Germinal center (tissue), 1 donor: ENCODE data around the gene XAGE5.
"Not testable (repeated sequence)": the region's sequence is repeated elsewhere in the genome, so short reads cannot be mapped to it uniquely, and the experiment has no call there.

Experiments
- DNase-seq: peaks from one replicate; pipeline ENCODE4 v3.0.0; 2012; ENCODE audit warnings: mixed read lengths, low spot score

Gene XAGE5

GRCh38 chrX:52811065-52811625 lies at the start of gene XAGE5:
Gene XAGE5, plus strand, starts transcription at chrX:52811287. Its CDS starts 1,280 bp downstream, at chrX:52812567.
- no peak for DNase-seq

- not testable (repeated sequence) for DNase-seq
These were observed 45.1 kb upstream of the XAGE5 start for GRCh38 chrX:52765983-52766382.

GRCh38 chrX:52773504-52773903 lies 37.6 kb upstream of the XAGE5 start:
- DNase-seq: not testable (repeated sequence)

GRCh38 chrX:52797327-52797726 lies 13.8 kb upstream of the XAGE5 start, which contains the start of gene SPANXN5:
Gene SPANXN5, minus strand, starts transcription at chrX:52797427. Its CDS starts 79 bp downstream, at chrX:52797348.
- DNase-seq: not testable (repeated sequence)

- DNase-seq: not testable (repeated sequence)
These were observed 6.2 kb upstream of the XAGE5 start for GRCh38 chrX:52804876-52805275.

- DNase-seq: no peak
These were observed 8.7 kb downstream of the XAGE5 start for GRCh38 chrX:52819788-52820187.

GRCh38 chrX:52821079-52821760 lies 10.1 kb downstream of the XAGE5 start:
- DNase-seq: no peak

- no peak for DNase-seq
These were observed 13.5 kb downstream of the XAGE5 start for GRCh38 chrX:52824608-52825007.

- DNase-seq: no peak
These were observed 19.5 kb downstream of the XAGE5 start for GRCh38 chrX:52830551-52830950.

- DNase-seq: no peak
These were observed 28.1 kb downstream of the XAGE5 start for GRCh38 chrX:52839137-52839536.

- DNase-seq: not testable (repeated sequence)
These were observed 32.5 kb downstream of the XAGE5 start for GRCh38 chrX:52843619-52844018.

- no peak for DNase-seq
These were observed 41.2 kb downstream of the XAGE5 start for GRCh38 chrX:52852110-52852860.

- not testable (repeated sequence) for DNase-seq
These were observed 46.0 kb downstream of the XAGE5 start for GRCh38 chrX:52856991-52857525.

GRCh38 chrX:52865343-52865998 lies 54.4 kb downstream of the XAGE5 start:
- no peak for DNase-seq
